Activated naive CD8-positive, alpha-beta T cell (primary cell): Measurements from ENCODE around the gene ZDHHC14.

ENCODE experiments used
- H3K27ac Mint-ChIP-seq: one replicate; pipeline ENCODE4 v1.8.0; 2021; ENCODE audit warnings: mixed read lengths
- H3K27me3 Mint-ChIP-seq: one replicate; pipeline ENCODE4 v1.8.0; 2021; ENCODE audit warnings: mixed read lengths
- H3K36me3 Mint-ChIP-seq: one replicate; pipeline ENCODE4 v1.8.0; 2021; ENCODE audit warnings: mixed read lengths
- H3K4me1 Mint-ChIP-seq: one replicate; pipeline ENCODE4 v1.8.0; 2021; ENCODE audit warnings: low read depth, mixed read lengths
- H3K4me3 Mint-ChIP-seq: one replicate; pipeline ENCODE4 v1.8.0; 2021; ENCODE audit warnings: mild to moderate bottlenecking, mixed read lengths
- H3K9me3 Mint-ChIP-seq: one replicate; pipeline ENCODE4 v1.8.0; 2021; ENCODE audit warnings: low read depth, mixed read lengths

The ZDHHC14 gene

GRCh38 chr6:157436219-157436943 lies 55.4 kb downstream of the ZDHHC14 start:
- Mint-ChIP-seq H3K4me3 (no peak overlapping the region), H3K9me3 (no peaks in the 10 kb centered on the region), H3K27ac (no peak overlapping the region), H3K36me3 (peaks cover 3% of the 10 kb centered on the region), H3K27me3 (no peaks in the 10 kb centered on the region), H3K4me1 (no peaks in the 10 kb centered on the region)

GRCh38 chr6:157436944-157437336 lies 56.0 kb downstream of the ZDHHC14 start:
- Mint-ChIP-seq H3K27me3 (no peaks in the 10 kb centered on the region), H3K4me1 (no peaks in the 10 kb centered on the region), H3K9me3 (no peaks in the 10 kb centered on the region), H3K27ac (no peak overlapping the region), H3K4me3 (no peak overlapping the region), H3K36me3 (peaks cover 3% of the 10 kb centered on the region)

- H3K4me3 Mint-ChIP-seq: no peak overlapping the region
- no peak overlapping the region for H3K27ac Mint-ChIP-seq
- H3K27me3 Mint-ChIP-seq: no peaks in the 10 kb centered on the region
- H3K9me3 Mint-ChIP-seq: no peaks in the 10 kb centered on the region
- H3K36me3 Mint-ChIP-seq: peaks cover 3% of the 10 kb centered on the region
- H3K4me1 Mint-ChIP-seq: no peaks in the 10 kb centered on the region
Measured at GRCh38 chr6:157438611-157439111, 57.7 kb downstream of the ZDHHC14 start.

GRCh38 chr6:157440171-157440570 lies 59.2 kb downstream of the ZDHHC14 start:
- Mint-ChIP-seq H3K27me3 (no peaks in the 10 kb centered on the region), H3K4me3 (no peak overlapping the region), H3K36me3 (peaks cover 3% of the 10 kb centered on the region), H3K4me1 (no peaks in the 10 kb centered on the region), H3K9me3 (no peaks in the 10 kb centered on the region), H3K27ac (no peak overlapping the region)

GRCh38 chr6:157442291-157442690 lies 61.3 kb downstream of the ZDHHC14 start:
- Mint-ChIP-seq H3K27me3 (no peaks in the 10 kb centered on the region), H3K4me1 (no peaks in the 10 kb centered on the region), H3K27ac (no peak overlapping the region), H3K9me3 (no peaks in the 10 kb centered on the region), H3K4me3 (no peak overlapping the region), H3K36me3 (peaks cover 3% of the 10 kb centered on the region)

GRCh38 chr6:157443066-157443800 lies 62.2 kb downstream of the ZDHHC14 start:
- H3K27me3 Mint-ChIP-seq: no peaks in the 10 kb centered on the region
- peaks cover 3% of the 10 kb centered on the region for H3K36me3 Mint-ChIP-seq
- H3K4me1 Mint-ChIP-seq: no peaks in the 10 kb centered on the region
- H3K9me3 Mint-ChIP-seq: no peaks in the 10 kb centered on the region
- no peak overlapping the region for H3K27ac Mint-ChIP-seq
- H3K4me3 Mint-ChIP-seq: no peak overlapping the region

GRCh38 chr6:157445277-157446009 lies 64.5 kb downstream of the ZDHHC14 start:
- no peak overlapping the region for H3K4me3 Mint-ChIP-seq
- no peaks in the 10 kb centered on the region for H3K27me3 Mint-ChIP-seq
- no peaks in the 10 kb centered on the region for H3K36me3 Mint-ChIP-seq
- H3K27ac Mint-ChIP-seq: no peak overlapping the region
- no peaks in the 10 kb centered on the region for H3K9me3 Mint-ChIP-seq
- H3K4me1 Mint-ChIP-seq: no peaks in the 10 kb centered on the region

- Mint-ChIP-seq H3K4me1 (no peaks in the 10 kb centered on the region), H3K9me3 (no peaks in the 10 kb centered on the region), H3K4me3 (no peak overlapping the region), H3K27me3 (no peaks in the 10 kb centered on the region), H3K36me3 (no peaks in the 10 kb centered on the region), H3K27ac (no peak overlapping the region)
Measured at GRCh38 chr6:157447735-157448134, 66.7 kb downstream of the ZDHHC14 start.

GRCh38 chr6:157449610-157450009 lies 68.6 kb downstream of the ZDHHC14 start:
- Mint-ChIP-seq H3K4me3 (no peak overlapping the region), H3K27me3 (peaks cover 2% of the 10 kb centered on the region), H3K4me1 (no peaks in the 10 kb centered on the region), H3K27ac (no peak overlapping the region), H3K36me3 (peaks cover 3% of the 10 kb centered on the region), H3K9me3 (no peaks in the 10 kb centered on the region)

- Mint-ChIP-seq H3K9me3 (no peaks in the 10 kb centered on the region), H3K36me3 (peaks cover 3% of the 10 kb centered on the region), H3K27ac (no peak overlapping the region), H3K4me3 (no peak overlapping the region), H3K27me3 (peaks cover 2% of the 10 kb centered on the region), H3K4me1 (peaks cover 6% of the 10 kb centered on the region)
Measured at GRCh38 chr6:157450931-157451742, 70.1 kb downstream of the ZDHHC14 start.

GRCh38 chr6:157452096-157452495 lies 71.1 kb downstream of the ZDHHC14 start:
- Mint-ChIP-seq H3K9me3 (no peaks in the 10 kb centered on the region), H3K4me3 (no peak overlapping the region), H3K27me3 (peaks cover 2% of the 10 kb centered on the region), H3K36me3 (peaks cover 6% of the 10 kb centered on the region), H3K27ac (no peak overlapping the region), H3K4me1 (peaks cover 10% of the 10 kb centered on the region)

GRCh38 chr6:157453131-157453530 lies 72.1 kb downstream of the ZDHHC14 start:
- no peaks in the 10 kb centered on the region for H3K9me3 Mint-ChIP-seq
- H3K36me3 Mint-ChIP-seq: peaks cover 6% of the 10 kb centered on the region
- H3K27me3 Mint-ChIP-seq: peaks cover 2% of the 10 kb centered on the region
- no peak overlapping the region for H3K4me3 Mint-ChIP-seq
- H3K27ac Mint-ChIP-seq: no peak overlapping the region
- peaks cover 10% of the 10 kb centered on the region for H3K4me1 Mint-ChIP-seq

GRCh38 chr6:157453978-157454377 lies 73.0 kb downstream of the ZDHHC14 start:
- no peak overlapping the region for H3K27ac Mint-ChIP-seq

More at GRCh38 chr6:157453978-157454377, 73.0 kb downstream of the ZDHHC14 start:
- H3K9me3 Mint-ChIP-seq: no peaks in the 10 kb centered on the region
- H3K36me3 Mint-ChIP-seq: peaks cover 6% of the 10 kb centered on the region
- peaks cover 10% of the 10 kb centered on the region for H3K4me1 Mint-ChIP-seq
- peaks cover 2% of the 10 kb centered on the region for H3K27me3 Mint-ChIP-seq
- no peak overlapping the region for H3K4me3 Mint-ChIP-seq
